SKM-1 (cell line): ENCODE results near the gene ATG4B.
"Not testable (repeated sequence)": the region's sequence is repeated elsewhere in the genome, so short reads cannot be mapped to it uniquely, and the experiment has no call there.

Experiments
- DNase-seq: peaks from one replicate; lab custom pipeline; 2025; ENCODE audit not compliant: unreplicated experiment; lab: John Stamatoyannopoulos, UW

The ATG4B gene

DNA sequence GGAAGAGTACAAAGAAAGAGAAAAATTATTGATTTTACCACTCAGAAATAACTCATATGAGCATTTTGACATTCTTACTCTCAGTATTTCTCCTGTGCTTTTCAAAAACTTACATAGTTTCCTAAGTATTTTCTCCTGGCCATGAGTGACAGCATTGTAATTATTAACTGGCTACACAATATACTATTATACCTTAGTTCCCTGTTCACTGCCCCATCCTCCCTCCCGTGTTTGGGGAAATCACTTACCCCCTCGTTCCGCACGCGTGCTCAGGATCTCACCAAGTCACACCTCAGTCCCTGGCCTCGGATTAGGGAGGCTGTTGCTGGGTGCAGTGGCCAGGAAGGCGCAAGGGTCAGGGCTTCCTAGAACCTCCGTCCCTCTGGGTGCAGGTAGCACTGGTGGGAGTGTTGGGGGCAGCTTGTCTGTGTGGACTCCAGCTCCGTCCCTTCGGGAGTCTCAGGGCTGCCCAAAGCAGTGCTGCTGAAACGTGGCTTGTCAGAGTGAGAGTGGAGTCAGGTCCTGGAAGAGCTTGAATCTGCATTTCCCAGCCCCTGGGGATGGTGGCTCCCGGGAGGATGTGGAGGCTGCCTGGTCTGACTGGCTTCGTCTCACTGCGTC, 23.2 kb downstream of the ATG4B start:
- no peak for DNase-seq

DNA sequence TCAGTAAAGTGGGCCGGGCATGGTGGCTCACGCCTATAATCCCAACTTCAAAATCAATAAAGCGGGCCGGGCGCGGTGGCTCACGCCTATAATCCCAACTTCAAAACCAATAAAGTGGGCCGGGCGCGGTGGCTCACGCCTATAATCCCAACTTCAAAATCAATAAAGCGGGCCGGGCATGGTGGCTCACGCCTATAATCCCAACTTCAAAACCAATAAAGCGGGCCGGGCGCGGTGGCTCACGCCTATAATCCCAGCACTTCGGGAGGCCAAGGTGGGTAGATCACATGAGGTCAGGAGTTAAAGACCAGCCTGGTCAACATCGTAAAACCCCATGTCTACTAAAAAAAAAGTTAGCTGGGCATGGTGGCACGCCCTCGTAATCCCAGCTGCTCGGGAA, 25.2 kb downstream of the ATG4B start:
- DNase-seq, result not testable (repeated sequence)

DNA sequence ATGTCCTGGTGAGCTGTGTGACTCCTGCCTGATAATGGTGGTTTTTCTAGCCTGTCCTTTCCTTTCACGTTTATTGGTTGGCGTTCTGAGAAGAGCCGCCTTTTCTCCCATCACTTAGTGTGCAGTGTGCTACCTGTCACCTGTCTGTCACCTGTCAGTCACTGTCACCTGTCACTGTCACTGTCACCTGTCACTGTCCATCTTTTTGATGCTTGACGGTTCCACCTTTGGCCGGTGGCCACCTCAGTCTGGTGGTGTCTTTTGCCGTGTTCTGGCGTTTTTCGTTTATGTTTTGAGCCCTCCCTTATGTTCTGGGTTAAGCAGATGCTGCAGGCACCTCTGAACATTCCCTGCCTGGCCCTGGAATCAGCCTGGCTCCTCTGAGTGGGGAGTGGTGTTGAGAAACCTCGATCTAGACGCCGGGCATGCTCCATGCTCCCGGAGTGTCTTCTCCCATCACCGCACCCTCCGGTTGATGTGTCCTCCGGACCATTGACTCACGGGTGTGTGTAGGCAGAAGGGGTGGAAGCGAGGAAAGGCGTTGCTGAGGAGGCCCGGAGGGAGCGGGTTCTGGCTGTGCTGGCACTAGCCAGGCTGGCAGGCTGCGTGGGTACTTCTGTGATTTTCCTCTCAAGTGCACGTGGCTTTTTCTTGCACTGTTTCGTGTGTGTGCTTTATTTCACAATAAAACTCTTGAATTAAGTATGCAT, 28.4 kb downstream of the ATG4B start:
- no peak for DNase-seq

DNA sequence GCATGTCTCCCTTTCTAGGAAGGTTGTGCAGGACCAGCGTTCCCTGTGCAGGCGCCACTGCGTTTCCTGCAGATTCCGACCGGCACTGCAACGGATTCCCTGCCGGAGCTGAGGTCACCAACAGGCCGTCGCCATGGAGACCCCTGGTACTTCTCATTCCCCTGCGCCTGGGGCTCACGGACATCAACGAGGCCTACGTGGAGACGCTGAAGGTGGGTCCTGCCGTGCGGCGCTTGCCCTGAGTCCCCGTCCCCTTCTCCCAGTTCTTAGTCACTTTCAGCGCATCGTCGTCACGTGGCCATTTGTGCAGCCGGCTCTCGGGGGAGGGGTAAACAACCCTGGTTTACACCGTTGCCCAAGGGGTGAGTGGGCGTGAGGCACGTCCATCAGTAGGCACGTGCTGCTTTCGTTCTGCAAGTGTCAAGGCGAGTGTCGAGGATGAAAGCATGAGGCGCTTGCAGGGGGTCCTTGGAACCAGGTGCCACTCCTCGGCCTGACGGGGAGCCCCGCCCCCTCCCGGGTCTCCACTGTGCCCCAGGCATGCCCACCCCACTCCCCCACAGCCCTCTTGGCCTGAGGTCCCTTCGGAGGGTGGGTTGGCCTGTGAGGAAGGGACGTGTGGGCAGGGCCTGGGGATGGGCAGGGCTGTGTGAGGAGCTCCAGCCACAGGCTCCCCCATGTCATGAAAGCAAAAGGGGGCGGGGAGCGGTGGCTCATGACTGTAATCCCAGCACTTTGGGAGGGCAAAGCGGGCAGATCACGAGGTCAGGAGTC, 29.3 kb downstream of the ATG4B start:
- DNase-seq, result no peak

DNA sequence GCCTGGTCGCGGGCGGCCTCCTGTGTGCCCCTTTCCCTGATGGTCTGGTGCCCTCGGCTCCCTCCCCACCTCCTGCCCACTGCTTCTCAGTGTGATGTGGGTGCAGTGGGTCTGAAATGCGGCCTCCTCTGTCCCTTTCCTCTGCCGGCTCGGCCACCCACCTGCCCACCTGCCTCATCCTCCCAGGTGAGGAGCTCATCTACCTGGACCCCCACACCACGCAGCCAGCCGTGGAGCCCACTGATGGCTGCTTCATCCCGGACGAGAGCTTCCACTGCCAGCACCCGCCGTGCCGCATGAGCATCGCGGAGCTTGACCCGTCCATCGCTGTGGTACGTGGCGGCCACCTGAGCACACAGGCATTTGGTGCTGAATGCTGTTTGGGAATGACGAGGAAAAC, 30.9 kb downstream of the ATG4B start:
- no peak for DNase-seq

DNA sequence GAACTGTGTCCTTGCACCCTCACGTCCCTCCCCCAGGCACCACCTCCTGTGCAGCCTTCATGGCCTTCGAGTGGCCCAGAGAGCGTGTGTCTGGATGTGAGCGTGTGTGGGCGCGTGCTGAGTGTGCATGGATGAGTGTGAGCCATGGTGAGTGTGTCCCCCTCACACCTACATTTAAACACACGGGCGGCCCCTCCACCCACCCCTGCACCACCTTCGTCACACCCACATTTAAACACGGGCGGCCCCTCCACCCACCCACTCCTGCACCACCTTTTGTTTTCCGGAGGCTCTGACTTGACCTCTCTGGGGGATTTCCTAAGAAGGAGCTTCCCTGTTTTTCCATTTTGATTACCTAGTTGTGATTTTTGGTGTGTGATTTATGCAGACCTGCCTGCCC, 31.3 kb downstream of the ATG4B start:
- DNase-seq, result no peak

DNA sequence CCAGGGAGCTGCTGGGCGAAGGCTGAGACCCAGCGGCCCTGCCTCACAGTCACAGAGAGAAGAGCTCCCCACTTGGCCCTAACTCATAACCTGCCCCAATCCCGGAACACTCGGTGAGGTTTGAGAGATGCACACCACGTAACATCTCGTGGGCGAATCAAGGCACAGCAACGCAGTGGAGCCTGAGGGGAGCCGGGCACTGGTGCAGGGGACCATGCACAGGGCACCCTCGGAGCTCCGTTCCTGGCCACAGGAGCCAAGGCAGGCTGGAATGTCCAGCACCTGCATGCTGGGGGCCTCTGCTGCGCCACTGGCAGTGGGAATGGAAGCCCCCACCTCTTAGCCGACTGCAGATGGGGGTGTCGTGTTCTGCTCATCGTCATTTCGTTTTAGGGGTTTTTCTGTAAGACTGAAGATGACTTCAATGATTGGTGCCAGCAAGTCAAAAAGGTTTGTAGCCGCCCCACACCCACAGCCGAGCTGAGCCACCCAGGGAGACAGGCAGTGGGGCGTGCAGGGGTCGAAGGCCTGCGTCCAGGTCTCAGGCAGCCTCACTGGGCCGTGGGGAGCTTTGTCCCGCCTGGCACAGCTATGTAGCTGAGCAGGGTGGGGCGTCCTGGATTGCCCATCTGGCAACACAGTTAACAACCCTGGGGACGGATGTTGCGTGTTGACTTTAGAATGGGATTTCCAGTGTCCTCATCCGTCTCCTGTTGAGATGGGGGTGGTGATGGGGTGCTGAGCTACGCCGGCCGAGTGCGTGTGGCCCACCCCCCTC, 33.0 kb downstream of the ATG4B start:
- DNase-seq, result no peak

DNA sequence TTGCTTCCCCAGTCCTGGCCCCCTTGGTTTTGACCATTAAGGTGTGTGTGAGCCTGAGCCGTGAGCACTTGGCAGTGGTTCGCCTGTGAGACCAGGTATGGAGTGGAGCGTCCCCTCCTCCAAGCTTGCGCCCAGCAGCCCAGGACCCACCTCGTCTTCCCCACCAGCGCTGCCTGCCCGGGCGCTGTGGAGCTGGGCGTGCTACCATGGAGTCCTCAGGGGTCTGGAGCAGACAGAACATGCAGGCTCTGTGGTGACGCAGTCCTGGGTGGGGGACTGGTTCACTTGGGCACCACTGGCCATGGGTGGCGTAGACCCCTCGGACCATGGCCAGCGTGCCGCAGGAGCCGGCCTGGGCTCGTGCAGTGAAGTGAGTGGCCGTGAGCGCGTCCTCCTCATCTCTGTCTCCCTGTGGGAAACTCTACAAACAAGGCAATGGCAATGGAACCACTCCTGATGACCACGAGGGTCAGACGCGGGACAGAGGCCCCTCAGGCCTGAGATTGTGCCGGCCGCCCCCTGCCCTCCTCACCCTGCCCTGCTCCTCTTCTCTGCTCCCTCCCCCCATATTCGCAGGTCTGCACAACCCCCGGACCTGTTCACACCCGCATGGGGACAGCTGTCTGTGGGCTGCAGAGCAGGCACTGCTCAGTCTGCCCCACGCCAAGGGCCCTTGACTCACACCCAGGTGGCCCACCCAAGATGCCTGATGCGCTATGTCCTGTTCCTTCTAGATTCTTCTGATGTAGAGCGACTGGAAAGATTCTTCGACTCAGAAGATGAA, 34.2 kb downstream of the ATG4B start:
- no peak for DNase-seq

DNA sequence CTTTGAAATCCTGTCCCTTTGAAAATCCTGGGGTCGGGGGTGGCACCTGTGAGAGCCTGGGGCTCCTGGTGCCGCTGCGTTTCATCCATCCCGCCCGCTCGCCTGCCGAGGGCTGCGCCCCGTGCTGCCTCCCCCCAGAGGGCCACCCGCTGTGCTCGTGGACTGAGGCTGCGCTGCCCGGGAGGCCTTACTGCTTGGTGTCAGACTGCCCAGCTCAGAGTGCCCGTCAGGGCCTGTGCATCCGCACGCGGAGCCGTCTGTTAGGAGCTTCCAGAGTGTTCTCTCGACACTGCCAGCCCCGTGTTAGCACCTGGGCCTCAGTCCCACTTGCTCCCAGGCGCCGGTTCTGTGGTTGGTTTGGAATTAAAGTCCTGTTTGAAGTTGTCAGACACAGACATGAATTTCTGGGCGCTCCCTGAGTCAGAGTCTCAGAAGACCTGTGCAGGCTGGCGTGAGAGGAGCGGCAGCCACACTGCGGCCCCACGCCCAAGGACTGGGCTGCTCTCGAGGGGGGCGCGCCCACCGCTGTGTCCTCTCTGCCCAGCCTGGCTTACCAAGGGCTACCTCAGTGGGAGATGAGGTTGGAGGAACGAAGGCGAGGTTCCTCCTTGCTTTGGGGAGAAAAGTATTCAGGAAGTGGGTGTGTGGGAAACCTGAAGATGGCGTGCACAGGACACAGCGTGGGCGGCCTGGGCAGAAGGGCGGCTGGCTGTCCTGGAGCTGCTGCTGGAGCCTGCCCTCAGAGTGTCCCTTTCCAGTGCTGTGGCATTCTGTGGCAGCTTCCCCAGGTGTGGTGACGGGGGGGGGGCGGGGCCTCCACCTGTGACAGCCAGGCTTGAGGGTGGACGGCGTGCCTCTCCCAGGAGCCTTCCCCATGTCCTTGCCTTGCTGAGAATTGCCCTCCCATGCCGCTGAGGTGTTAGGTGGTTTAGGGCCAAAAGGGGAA, 35.0 kb downstream of the ATG4B start:
- no peak for DNase-seq

DNA sequence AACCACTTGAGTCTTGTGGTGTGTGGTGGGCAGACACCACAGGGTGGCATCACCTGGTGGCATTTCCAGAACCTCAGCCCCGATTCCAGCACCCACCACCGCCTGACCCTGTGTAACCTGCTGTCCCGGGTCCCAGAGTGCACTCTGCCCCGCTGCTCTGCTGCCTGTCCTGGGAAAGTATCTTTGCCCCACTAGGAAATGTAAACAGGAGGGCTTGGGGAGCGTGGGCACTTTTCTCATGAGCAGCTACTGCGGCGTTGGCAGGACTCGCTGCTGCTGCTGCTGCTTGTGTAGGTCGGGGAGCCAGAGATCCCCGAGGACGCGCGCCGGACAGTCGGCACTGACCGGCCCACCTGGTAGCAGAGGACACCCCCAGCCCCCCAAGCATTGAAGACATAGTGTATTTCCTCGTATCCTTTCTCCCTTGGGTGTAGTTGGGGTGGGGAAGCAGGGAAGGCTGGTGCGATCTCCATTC, 35.7 kb downstream of the ATG4B start:
- no peak for DNase-seq

DNA sequence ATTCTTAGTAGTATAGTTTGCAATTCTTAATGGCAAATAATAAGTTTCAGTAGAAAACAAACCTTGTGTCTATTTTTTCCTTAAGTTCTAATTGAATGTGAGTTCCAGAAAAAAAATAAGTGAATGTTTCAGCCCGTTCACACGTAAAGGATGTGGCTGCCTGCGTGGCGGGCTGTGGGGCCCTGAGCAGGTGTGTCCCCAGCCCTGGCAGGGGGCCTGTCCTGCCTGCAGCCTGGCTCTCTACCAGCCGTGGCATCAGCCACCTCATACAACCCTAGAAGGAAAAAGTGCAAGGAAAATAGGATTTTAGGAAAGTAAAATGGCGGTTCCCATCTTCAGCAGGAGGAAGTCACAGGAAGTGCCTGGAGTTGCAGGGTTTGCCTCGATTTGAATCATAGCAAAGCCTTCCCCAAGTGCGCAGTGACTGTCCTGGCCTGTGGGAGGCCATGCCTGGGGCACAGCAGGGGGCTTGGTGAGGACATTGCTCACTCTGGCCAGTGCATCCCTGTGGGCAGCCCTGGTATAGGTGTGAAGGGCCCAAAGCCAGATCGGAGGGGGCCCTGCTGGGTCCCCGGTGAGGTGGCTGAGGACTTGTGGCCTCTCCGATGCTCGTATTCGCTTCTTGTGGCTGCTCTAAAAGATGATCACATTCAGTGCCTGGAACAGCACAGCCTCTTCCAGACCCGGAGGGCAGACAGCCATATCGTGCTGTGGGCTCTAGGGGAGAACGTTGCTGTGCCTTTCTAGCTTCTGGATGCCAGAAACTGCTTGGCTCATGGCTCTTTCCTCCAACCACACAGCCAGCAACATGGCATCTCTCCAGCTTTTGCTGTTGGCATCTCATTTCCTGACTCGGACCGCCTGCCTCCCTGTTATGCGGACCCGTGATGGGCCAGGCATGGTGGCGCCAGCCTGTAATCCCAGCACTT, 36.6 kb downstream of the ATG4B start:
- DNase-seq, result no peak

DNA sequence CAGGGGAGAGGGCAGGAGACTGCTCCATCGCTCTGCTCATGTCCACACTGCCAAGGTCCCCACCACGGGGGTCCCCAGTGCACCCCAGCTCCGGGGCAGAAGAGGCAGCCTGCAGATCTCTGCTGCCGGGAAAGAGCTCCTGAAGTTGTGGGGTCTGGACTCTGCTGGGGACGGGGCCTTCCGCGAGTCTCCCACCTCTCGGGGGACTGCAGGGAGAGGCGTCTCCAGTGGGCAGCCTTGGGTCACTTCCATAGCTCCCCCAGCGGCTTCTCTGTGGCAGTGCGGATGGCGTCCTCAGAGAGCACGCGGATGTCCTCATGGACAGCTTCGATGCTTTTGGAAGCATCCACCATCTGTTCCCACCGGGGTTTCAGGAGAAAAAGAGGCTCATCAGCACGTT, 38.4 kb downstream of the ATG4B start:
- no peak for DNase-seq

DNA sequence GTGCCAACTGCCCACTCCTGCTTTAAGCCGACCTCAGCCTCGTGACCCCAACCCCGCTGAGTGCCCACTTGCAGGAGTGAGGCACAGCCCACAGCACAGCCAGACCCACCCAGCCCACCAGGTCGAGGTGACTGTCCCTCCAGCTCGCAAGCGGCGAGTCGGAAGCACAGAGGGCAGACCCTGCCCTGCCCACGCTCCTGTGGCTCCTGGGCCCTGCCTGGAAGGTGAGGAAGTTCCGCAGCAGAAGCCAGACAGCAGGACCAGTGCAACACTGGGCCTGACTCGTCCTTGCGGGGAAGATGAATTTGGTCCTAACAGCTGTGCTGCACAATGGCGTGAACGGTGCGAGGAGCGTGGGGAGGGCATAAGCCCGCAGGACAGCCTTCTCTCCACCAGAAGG, 39.2 kb downstream of the ATG4B start:
- no peak for DNase-seq

DNA sequence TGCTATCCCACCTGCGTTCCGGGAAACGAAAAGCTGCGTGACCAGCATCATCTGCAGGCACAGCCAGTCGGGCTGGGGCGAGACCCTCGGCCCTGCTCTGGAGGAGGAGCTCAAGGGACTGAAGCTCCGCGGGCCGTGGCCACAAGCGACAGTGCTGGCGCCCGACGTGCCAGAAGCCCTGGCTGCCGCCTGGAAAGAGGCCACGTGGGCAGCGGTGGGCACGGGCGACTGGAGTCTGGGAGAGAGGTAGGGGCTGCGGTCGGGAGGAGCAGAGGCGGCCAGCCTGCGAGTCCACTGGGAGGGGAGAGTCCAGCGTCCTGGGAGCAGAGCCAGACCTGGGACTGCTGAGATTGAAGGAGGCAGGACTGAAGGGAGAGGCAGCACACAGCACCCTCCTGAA, 39.9 kb downstream of the ATG4B start:
- no peak for DNase-seq

DNA sequence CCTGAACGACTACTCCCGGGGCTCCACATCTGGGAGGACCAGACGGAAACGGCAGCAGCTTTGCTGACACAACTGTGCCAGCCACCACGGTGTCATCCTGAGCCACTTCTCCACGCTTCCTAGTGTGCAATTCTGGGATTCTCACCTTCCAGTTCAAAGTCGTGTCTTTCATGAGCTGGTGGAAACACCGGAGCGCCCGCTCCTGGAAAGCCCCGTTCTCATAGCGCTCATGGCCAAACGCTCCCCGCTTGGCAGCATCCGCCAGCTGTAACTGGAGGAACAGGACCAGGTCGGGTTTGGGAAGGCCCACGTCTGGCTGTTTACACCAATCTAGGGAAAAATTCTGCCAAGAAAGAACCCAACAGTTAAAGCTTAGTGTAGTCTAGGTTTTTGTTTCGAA, 40.8 kb downstream of the ATG4B start:
- no peak for DNase-seq

DNA sequence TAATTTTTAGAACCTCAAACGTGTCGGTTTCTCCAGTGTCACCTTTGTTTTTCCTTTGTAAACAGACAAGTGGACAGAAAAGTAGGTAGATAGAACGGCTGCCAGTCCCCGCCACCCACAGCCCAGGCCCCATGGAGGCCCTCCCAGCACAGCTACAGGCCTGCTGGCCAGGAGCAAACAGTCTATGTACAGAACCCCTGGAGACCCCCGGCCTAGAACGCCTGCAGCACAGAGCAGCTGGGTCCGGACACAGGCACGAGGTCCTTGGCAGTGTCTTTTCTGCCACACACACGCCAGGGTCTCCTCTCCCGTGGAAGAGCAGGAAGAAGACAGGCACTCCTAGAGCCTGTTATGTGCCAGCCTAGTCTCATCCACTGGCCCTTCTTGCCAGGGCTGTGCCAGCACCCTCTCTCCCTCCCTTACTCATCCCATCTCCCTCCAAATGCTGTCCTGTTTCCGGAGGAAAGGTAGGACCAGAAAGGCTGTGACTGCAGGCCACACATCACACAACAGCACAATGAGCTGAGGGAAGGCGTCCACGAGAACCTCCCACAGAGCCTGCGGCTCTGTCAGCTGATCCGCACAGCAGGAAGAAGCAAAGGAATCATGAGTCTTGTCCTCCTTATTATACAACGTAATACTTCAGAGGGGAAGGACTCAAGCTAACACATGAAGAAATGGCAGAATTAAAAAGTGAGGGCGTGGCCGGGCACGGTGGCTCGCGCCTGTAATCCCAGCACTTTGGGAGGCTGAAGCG, 41.5 kb downstream of the ATG4B start:
- DNase-seq, result no peak

DNA sequence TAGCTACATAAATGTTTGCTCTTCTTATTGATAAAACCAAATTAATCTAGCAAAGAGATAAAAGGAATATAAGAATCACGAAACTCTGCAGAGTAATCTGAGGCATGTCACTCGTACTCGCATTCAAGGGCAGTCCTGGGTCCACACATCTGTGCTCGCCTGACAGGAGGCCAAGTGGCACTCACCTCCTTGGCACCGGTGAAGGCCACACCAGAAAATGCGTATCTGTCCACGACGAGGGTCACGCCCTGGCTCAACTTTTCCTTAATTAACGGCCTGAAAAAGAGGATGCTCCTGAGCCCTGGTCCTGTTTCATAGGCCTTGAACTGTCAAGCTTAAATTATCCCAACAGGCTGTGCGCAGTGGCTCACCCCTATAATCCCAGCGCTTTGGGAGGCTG, 42.6 kb downstream of the ATG4B start:
- no peak for DNase-seq
